Measurements from ENCODE around the gene NOL9.
"Not testable (repeated sequence)": the region's sequence is repeated elsewhere in the genome, so short reads cannot be mapped to it uniquely, and the experiment has no call there.

Gene NOL9

GRCh38 chr1:6503884-6504602 is 50.3 kb downstream of the NOL9 start:
- no peak for DNase-seq (ENCODE audit: low read depth in 2 of 2)

- no peak for DNase-seq (ENCODE audit: low read depth in 2 of 2)
Measured at GRCh38 chr1:6502000-6502891, 52.1 kb downstream of the NOL9 start.

- DNase-seq (ENCODE audit: low read depth in 2 of 2): no peak
Measured at GRCh38 chr1:6501279-6501813, 53.0 kb downstream of the NOL9 start.

DNA sequence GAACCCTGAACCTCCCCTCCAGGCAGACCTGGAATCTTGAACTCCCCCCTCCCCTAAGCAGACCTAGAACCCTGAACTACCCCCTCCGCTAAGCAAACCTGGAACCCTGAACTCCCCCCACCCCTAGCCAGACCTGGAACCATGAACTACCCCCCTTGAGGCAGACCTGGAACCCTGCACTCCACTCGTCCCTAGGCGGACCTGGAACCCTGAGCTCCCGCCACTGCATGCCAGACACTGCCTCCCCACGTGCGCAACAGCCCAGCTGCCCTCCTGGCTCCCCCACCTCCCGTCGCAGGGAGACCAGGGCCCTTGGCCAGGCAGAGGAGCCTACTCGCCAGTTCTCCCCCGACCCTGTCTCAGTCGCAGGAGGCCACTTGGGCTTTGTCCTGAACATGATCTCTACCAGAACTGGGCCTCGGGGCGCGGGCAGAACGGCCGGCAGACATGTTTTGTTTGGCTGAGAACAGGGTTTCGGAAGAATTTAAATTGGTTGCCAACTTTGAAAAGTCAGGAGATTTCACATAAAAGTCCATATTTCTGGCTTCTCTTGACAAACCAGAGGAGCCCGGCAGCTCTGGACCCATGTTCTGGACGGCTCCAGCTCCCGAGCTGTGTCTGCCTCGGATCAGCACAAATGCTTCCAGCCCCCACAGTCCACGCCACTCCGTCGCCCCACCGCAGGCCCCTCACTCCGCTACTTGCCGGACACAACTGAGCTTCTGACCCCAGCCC is 53.6 kb downstream of the NOL9 start:
- no peak for DNase-seq (ENCODE audit: low read depth in 2 of 2)

GRCh38 chr1:6499296-6499695 is 55.0 kb downstream of the NOL9 start:
- no peak for DNase-seq (ENCODE audit: low read depth in 2 of 2)

GRCh38 chr1:6498576-6499111 is 55.7 kb downstream of the NOL9 start:
- no peak for DNase-seq (ENCODE audit: low read depth in 2 of 2)

DNA sequence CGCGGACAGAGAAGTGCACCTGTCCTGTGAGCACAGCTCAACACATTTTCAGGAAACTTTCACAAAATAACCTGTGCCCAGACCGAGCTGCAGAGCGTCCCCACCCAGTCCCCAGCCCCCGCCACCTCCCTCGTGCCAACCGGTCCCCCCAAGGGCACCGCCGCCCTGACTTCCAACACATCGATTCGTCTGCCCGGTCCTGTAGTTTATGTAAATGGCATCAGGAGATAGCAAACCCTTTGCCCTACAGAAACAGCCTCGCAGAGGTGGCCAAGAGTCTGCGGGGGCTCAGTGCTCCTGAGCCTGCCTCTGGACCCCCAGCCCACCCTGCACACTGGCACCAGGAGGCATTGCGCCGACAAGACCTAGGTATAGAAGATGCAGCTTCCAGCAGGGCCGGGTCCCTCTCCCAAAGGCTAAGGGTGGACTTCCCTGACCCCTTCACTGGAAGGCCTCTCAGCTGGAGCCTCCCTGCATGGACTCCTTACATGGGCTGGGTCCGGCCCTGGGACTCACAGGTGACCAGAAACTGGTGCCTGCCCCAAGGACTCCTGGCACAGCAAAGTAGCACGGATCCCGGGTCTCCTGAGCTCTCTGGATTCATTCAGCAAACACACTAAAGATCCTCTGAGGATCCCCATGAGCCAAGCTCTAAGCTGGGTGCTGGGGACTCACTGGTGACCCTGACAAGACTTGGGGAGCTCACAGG is 56.3 kb downstream of the NOL9 start:
- DNase-seq (ENCODE audit: low read depth in 2 of 2): no peak

GRCh38 chr1:6497215-6497866 is 57.0 kb downstream of the NOL9 start:
- DNase-seq (ENCODE audit: low read depth in 2 of 2): peak in 1 of 2 donors; percentile 20

- no peak for DNase-seq (ENCODE audit: low read depth in 2 of 2)
Measured at GRCh38 chr1:6496890-6497214, 57.5 kb downstream of the NOL9 start.

GRCh38 chr1:6496365-6496721 is 58.0 kb downstream of the NOL9 start:
- no peak for DNase-seq (ENCODE audit: low read depth in 2 of 2)

DNA sequence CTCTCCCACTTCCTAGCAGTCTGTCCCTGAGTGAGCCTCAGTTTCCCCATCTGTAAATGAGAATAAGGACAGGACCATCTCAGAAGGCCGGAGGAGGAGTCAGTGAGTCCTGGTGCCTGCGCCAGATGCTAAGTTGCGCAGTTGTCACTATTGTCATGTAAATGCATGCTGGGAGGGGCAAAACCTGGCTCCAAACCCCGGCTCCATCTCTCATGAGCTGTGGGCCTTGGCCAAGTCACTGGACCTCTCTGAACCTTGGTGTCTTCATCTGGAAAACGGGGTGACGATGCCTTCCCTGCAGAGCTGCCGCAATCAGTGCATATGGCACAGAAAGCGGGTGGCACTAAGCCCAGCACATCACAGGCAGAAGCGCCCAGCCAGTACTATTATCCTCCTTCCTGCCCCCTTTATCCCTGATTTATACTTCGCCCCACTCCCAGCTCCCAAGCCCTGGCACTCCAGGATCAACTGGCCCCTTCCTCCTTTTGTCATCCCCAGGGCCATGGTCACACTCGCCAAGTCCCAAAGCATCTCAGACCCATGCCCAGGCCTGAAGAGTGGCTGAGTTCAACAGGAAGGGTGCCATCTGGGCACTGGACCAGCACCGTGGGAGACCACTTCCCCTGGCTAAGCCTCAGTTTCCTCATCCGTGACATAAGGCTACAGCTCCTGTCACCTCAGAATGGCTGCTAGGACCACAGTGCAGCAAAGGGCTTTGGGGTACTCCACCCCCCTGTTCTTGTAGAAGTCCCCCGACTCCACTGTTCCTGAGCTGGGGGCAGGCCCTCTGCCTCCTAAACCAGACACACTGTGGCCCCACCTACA is 58.6 kb downstream of the NOL9 start:
- DNase-seq (ENCODE audit: low read depth in 2 of 2): no peak

- no peak for DNase-seq (ENCODE audit: low read depth in 2 of 2)
Measured at GRCh38 chr1:6495041-6495441, 59.3 kb downstream of the NOL9 start.

DNA sequence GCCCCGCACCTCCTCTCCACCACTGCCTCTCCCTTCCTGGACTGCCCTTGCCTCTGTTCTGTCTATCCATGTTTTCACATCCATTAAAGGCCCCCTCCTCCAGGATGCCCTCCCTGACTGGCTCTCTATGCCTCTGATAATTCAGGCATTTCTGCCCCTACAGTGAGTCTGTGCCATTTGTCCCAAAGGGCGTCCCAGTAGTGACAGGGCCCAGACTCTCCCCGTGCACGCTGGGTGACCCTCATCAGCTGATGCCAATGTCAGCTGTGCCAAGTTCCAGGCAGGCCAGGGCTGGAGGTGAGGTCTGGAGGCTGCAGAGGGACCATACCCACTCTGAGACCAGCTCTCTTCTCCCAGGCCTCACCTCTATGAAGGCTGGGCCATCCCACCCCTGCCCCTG is 59.7 kb downstream of the NOL9 start:
- DNase-seq (ENCODE audit: low read depth in 2 of 2): no peak

DNA sequence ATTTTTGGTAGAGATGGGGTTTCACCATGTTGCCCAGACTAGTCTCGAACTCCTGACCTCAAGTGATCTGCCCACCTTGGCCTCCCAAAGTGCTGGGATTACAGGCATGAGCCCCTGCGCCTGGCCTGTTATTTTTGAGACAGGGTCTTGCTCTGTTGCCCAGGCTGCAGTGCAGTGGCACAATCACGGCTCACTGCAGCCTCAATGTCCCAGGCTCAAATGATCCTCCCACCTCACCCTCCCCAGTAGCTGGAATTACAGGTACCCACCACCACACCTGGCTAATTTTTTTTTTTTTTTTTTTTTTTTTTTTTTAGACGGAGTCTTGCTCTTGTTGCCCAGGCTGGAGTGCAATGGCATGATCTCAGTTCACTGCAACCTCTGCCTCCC is 60.5 kb downstream of the NOL9 start:
- not testable (repeated sequence) for DNase-seq (ENCODE audit: low read depth in 2 of 2)

GRCh38 chr1:6491966-6492365 is 62.3 kb downstream of the NOL9 start:
- no peak for DNase-seq (ENCODE audit: low read depth in 2 of 2)

- no peak for DNase-seq (ENCODE audit: low read depth in 2 of 2)
Measured at GRCh38 chr1:6491480-6491962, 62.8 kb downstream of the NOL9 start, which contains the start of gene PLEKHG5. TSS of gene PLEKHG5 (minus strand) at chr1:6491667. CDS start at chr1:6477571, 14,096 bp downstream.

DNA sequence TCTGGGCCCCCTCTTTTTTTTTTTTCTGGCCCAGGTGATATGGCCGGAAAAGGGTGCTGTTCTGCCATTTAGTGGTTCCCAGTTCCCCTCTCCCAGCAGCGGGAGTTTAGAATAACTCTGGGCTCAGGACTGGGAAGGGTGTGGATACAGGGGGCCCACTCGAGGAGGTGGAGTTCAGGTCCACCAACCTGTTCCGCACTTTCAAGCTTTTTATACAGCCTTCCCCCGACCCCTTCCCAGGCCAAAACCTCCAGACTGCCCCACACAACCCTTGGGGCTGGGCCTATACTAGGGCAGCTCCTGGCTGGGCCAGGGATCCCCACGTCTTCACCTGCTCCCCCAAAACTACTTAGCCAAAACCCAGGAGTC is 63.2 kb downstream of the NOL9 start:
- DNase-seq (ENCODE audit: low read depth in 2 of 2): no peak

- DNase-seq (ENCODE audit: low read depth in 2 of 2): no peak
Measured at GRCh38 chr1:6490181-6491080, 63.9 kb downstream of the NOL9 start.

DNA sequence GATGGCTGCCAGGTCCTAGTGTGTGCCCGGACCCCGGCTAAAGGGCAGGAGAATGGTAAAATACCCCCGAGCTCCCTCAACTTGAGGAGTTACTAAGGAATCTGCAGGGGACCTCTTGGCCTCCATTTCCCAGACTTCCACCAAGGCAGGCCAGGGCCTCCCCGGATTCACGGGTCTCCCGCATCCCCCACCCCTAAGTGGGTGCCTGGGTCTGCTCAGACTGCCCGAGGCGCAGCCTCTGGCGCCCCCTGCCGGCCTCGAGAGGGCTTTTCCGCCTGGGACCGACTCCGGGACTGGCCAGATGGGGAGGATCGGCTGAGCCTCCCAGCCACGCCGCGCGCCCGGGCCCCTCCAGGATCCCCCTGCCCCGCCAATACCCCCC is 64.5 kb downstream of the NOL9 start:
- DNase-seq (ENCODE audit: low read depth in 2 of 2): peak; percentile 44 to 59

All from activated CD8-positive, alpha-beta memory T cell treated with anti-CD3 and anti-CD28 coated beads for 4 hours (primary cell).